IPS-18a (cell line): ENCODE data around the gene PLEKHF1.

Experiments used
- H3K27ac ChIP-seq: one replicate; pipeline ENCODE4 v1.5.1; 2013; ENCODE audit warnings: low read length
- H3K27me3 ChIP-seq: one replicate; pipeline ENCODE4 v1.6.1; 2013; ENCODE audit warnings: mild to moderate bottlenecking, low read length; ENCODE audit not compliant: control insufficient read depth, insufficient read depth
- H3K36me3 ChIP-seq: one replicate; pipeline ENCODE4 v1.6.1; 2013; ENCODE audit warnings: low read depth, low read length; ENCODE audit not compliant: control insufficient read depth
- H3K4me1 ChIP-seq: one replicate; pipeline ENCODE4 v1.6.1; 2013; ENCODE audit warnings: low read depth, low read length; ENCODE audit not compliant: control insufficient read depth
- H3K4me3 ChIP-seq: one replicate; pipeline ENCODE4 v1.5.1; 2013; ENCODE audit warnings: low read length
- H3K9ac ChIP-seq: one replicate; pipeline ENCODE4 v1.6.1; 2013; ENCODE audit warnings: mild to moderate bottlenecking, low read length, moderate library complexity
- H3K9me3 ChIP-seq: one replicate; pipeline ENCODE4 v1.6.1; 2013; ENCODE audit warnings: low read depth, low read length; ENCODE audit not compliant: control insufficient read depth

Gene PLEKHF1

GRCh38 chr19:29676586-29676985 is 11.3 kb downstream of the PLEKHF1 start:
- H3K4me1 ChIP-seq: no peaks in the 10 kb centered on the region
- H3K27ac ChIP-seq: no peak overlapping the region
- H3K4me3 ChIP-seq: no peak overlapping the region
- H3K36me3 ChIP-seq: peaks cover 11% of the 10 kb centered on the region
- no peaks in the 10 kb centered on the region for H3K9me3 ChIP-seq
- H3K9ac ChIP-seq: no peak overlapping the region
- H3K27me3 ChIP-seq: no peaks in the 10 kb centered on the region

GRCh38 chr19:29677001-29677817 is 11.9 kb downstream of the PLEKHF1 start:
- Histone ChIP-seq H3K4me3 (no peak overlapping the region), H3K4me1 (no peaks in the 10 kb centered on the region), H3K9ac (no peak overlapping the region), H3K27me3 (no peaks in the 10 kb centered on the region), H3K36me3 (peaks cover 11% of the 10 kb centered on the region), H3K27ac (no peak overlapping the region), H3K9me3 (no peaks in the 10 kb centered on the region)

GRCh38 chr19:29678484-29679106 is 13.3 kb downstream of the PLEKHF1 start:
- Histone ChIP-seq H3K4me3 (no peak overlapping the region), H3K9me3 (no peaks in the 10 kb centered on the region), H3K27me3 (no peaks in the 10 kb centered on the region), H3K9ac (no peak overlapping the region), H3K27ac (no peak overlapping the region), H3K4me1 (peaks cover 7% of the 10 kb centered on the region), H3K36me3 (peaks cover 11% of the 10 kb centered on the region)

GRCh38 chr19:29679598-29680210 is 14.4 kb downstream of the PLEKHF1 start:
- Histone ChIP-seq H3K27ac (no peak overlapping the region), H3K9me3 (no peaks in the 10 kb centered on the region), H3K27me3 (no peaks in the 10 kb centered on the region), H3K9ac (no peak overlapping the region), H3K36me3 (peaks cover 9% of the 10 kb centered on the region), H3K4me3 (no peak overlapping the region), H3K4me1 (peaks cover 7% of the 10 kb centered on the region)

GRCh38 chr19:29680447-29680846 is 15.2 kb downstream of the PLEKHF1 start:
- no peak overlapping the region for H3K27ac ChIP-seq
- H3K4me3 ChIP-seq: no peak overlapping the region
- no peaks in the 10 kb centered on the region for H3K27me3 ChIP-seq
- H3K9ac ChIP-seq: no peak overlapping the region
- no peaks in the 10 kb centered on the region for H3K9me3 ChIP-seq
- H3K36me3 ChIP-seq: peaks cover 4% of the 10 kb centered on the region
- H3K4me1 ChIP-seq: peaks cover 7% of the 10 kb centered on the region

- no peaks in the 10 kb centered on the region for H3K27me3 ChIP-seq
- peaks cover under 1% of the 10 kb centered on the region for H3K36me3 ChIP-seq
- no peak overlapping the region for H3K4me3 ChIP-seq
- H3K9me3 ChIP-seq: no peaks in the 10 kb centered on the region
- H3K9ac ChIP-seq: no peak overlapping the region
- H3K4me1 ChIP-seq: peaks cover 7% of the 10 kb centered on the region
- H3K27ac ChIP-seq: no peak overlapping the region
Measured at GRCh38 chr19:29680937-29681336, 15.7 kb downstream of the PLEKHF1 start.

- H3K27me3 ChIP-seq: no peaks in the 10 kb centered on the region
- H3K4me1 ChIP-seq: peaks cover 7% of the 10 kb centered on the region
- H3K9me3 ChIP-seq: no peaks in the 10 kb centered on the region
- H3K4me3 ChIP-seq: no peak overlapping the region
- no peak overlapping the region for H3K27ac ChIP-seq
- H3K36me3 ChIP-seq: no peaks in the 10 kb centered on the region
- no peak overlapping the region for H3K9ac ChIP-seq
Measured at GRCh38 chr19:29681422-29682235, 16.4 kb downstream of the PLEKHF1 start.

GRCh38 chr19:29682236-29682895 is 17.1 kb downstream of the PLEKHF1 start:
- Histone ChIP-seq H3K4me3 (no peak overlapping the region), H3K9ac (no peak overlapping the region), H3K27ac (no peak overlapping the region)

GRCh38 chr19:29683009-29683408 is 17.7 kb downstream of the PLEKHF1 start:
- Histone ChIP-seq H3K27ac (no peak overlapping the region), H3K9me3 (no peaks in the 10 kb centered on the region), H3K27me3 (no peaks in the 10 kb centered on the region), H3K9ac (no peak overlapping the region), H3K36me3 (no peaks in the 10 kb centered on the region), H3K4me1 (peaks cover 7% of the 10 kb centered on the region), H3K4me3 (no peak overlapping the region)

More at GRCh38 chr19:29682236-29682895, 17.1 kb downstream of the PLEKHF1 start:
- Histone ChIP-seq H3K27me3 (no peaks in the 10 kb centered on the region), H3K4me1 (peaks cover 7% of the 10 kb centered on the region), H3K36me3 (no peaks in the 10 kb centered on the region), H3K9me3 (no peaks in the 10 kb centered on the region)

- H3K27me3 ChIP-seq: no peaks in the 10 kb centered on the region
- H3K4me1 ChIP-seq: peaks cover 7% of the 10 kb centered on the region
- no peak overlapping the region for H3K4me3 ChIP-seq
- no peak overlapping the region for H3K27ac ChIP-seq
- H3K36me3 ChIP-seq: no peaks in the 10 kb centered on the region
- no peaks in the 10 kb centered on the region for H3K9me3 ChIP-seq
- H3K9ac ChIP-seq: no peak overlapping the region
Measured at GRCh38 chr19:29685326-29685725, 20.1 kb downstream of the PLEKHF1 start.
